HepG2 (cell line): ENCODE results near the gene PRKCB. TPM values are rescaled to one million over a fixed set of nuclear protein-coding genes. Genes with fewer than 3 reads are reported as not detected.

Experiments used
- ATAC-seq: fragments of 200-7000 bp; cut with Tn5 transposase; 3 replicates; pipeline ENCODE4 v1.9.1; 2020; ENCODE audit warnings: mild to moderate bottlenecking, moderate library complexity
- BruUV-seq: library from RNA; stranded (reverse); fragments of 400-500 nt; replicated peaks from 2 replicates; lab custom pipeline; 2021; lab: Mats Ljungman, UMichigan
- CTCF ChIA-PET: fragments of 300-600 bp; formaldehyde crosslinking; extraction: SDS; loops from one replicate; lab custom pipeline; 2021; ENCODE audit warnings: low total read pairs, inconsistent platforms, low intra/inter-chr PET ratio; lab: Yijun Ruan, JAX
- POLR2A ChIA-PET: fragments of 350-600 bp; sonication (Branson Sonifier 250); formaldehyde crosslinking; loops from one replicate; lab custom pipeline; 2020; ENCODE audit warnings: antibody characterized with exemption, inconsistent platforms; lab: Yijun Ruan, JAX
- DNase-seq: peaks from one replicate; pipeline ENCODE4 v3.0.0-alpha.2; 2015; ENCODE audit warnings: low spot score
- FAIRE-seq: peaks from 3 replicates; lab custom pipeline; 2011; peaks lifted over from hg19 to GRCh38; lab: Jason Lieb, UNC
- H2AFZ ChIP-seq: one replicate; pipeline ENCODE4 v1.6.1; 2011; ENCODE audit warnings: low read length, inconsistent platforms
- H3K27ac ChIP-seq: fragments of 300-600 bp; 3 replicates; pipeline ENCODE4 v1.8.0; 2011; ENCODE audit warnings: mixed run types, mild to moderate bottlenecking, mixed read lengths, low read length, inconsistent platforms; ENCODE audit not compliant: insufficient read depth; ENCODE audit errors: extremely low read length
- H3K27me3 ChIP-seq, 2 experiments: fragments of 200-600 bp in 1 of 2; 2 replicates in 1 of 2; 3 replicates in 1 of 2; pipeline versions ENCODE4 v1.6.0 to v1.8.0; 2011; ENCODE audit warnings: low read length in 2 of 2, mild to moderate bottlenecking in 2 of 2, moderate library complexity in 2 of 2, inconsistent platforms in 1 of 2; ENCODE audit not compliant: insufficient read depth in 2 of 2, control insufficient read depth in 1 of 2
- H3K36me3 ChIP-seq, 2 experiments: fragments of 200-600 bp in 1 of 2; replicated peaks in 1 of 2; 2 replicates in 1 of 2; 3 replicates in 1 of 2; pipeline versions ENCODE4 v1.5.1 to v1.8.0; 2011; ENCODE audit warnings: low read length in 2 of 2, inconsistent platforms in 1 of 2; ENCODE audit not compliant: insufficient read depth in 2 of 2, control insufficient read depth in 1 of 2
- H3K4me1 ChIP-seq: 2 replicates; pipeline ENCODE4 v1.5.1; 2012; ENCODE audit warnings: low read length, inconsistent platforms; ENCODE audit not compliant: insufficient read depth
- H3K4me2 ChIP-seq: 2 replicates; pipeline ENCODE4 v1.6.0; 2011; ENCODE audit warnings: low read depth, low read length, inconsistent platforms
- H3K4me3 ChIP-seq, 3 experiments: fragments of 200-600 bp in 1 of 3; sonication (generic), shearing (Covaris generic) in 1 of 3; replicated peaks in 1 of 3; 2 replicates each; pipeline ENCODE4 v1.5.1; 2011 to 2016; ENCODE audit warnings: low read length in 3 of 3, inconsistent platforms in 2 of 3, low read depth in 2 of 3, mild to moderate bottlenecking in 2 of 3, control low read depth in 1 of 3, mixed read lengths in 1 of 3; ENCODE audit not compliant: insufficient read depth in 1 of 3
- H3K79me2 ChIP-seq: one replicate; pipeline ENCODE4 v1.6.1; 2011; ENCODE audit warnings: low read length, inconsistent platforms; ENCODE audit not compliant: insufficient read depth
- H3K9ac ChIP-seq: 2 replicates; pipeline ENCODE4 v1.6.0; 2011; ENCODE audit warnings: mild to moderate bottlenecking, low read depth, low read length, inconsistent platforms; ENCODE audit not compliant: insufficient read depth
- H3K9me3 ChIP-seq: 2 replicates; pipeline ENCODE4 v1.5.1; 2012; ENCODE audit warnings: mild to moderate bottlenecking, low read length
- H4K20me1 ChIP-seq: 2 replicates; pipeline ENCODE4 v1.6.0; 2011; ENCODE audit warnings: inconsistent platforms, mild to moderate bottlenecking, low read length, moderate library complexity; ENCODE audit not compliant: insufficient read depth
- CEBPB ChIP-seq: IDR thresholded peaks from 2 replicates; pipeline ENCODE4 v1.6.1; 2011; ENCODE audit warnings: low read depth, low read length, improper control_type of control experiment, borderline replicate concordance
- NBN ChIP-seq: fragments of 450-650 bp; conservative IDR thresholded peaks from 2 replicates; pipeline ENCODE4 v1.6.1; 2017
- NKX3-1 ChIP-seq: sonication (generic); formaldehyde crosslinking; IDR thresholded peaks from 2 replicates; pipeline ENCODE4 v1.5.0; 2020; ENCODE audit warnings: missing genetic modification reagents
- NR2C2 ChIP-seq: sonication (generic); formaldehyde crosslinking; IDR thresholded peaks from 2 replicates; pipeline ENCODE4 v1.4.0; 2020; ENCODE audit warnings: missing genetic modification reagents, mild to moderate bottlenecking, moderate library complexity, borderline replicate concordance
- ONECUT2 ChIP-seq: sonication (generic); formaldehyde crosslinking; IDR thresholded peaks from 2 replicates; pipeline ENCODE4 v1.4.0; 2020; ENCODE audit warnings: missing genetic modification reagents
- RXRB ChIP-seq: IDR thresholded peaks from 2 replicates; pipeline ENCODE4 v1.6.1; 2016; ENCODE audit warnings: borderline replicate concordance, missing genetic modification reagents, missing compliant biosample characterization
- TMF1 ChIP-seq: sonication (generic); formaldehyde crosslinking; IDR thresholded peaks from 2 replicates; pipeline ENCODE4 v1.8.1; 2022; ENCODE audit warnings: low read depth, missing genetic modification reagents
- ZNF230 ChIP-seq: sonication (generic); formaldehyde crosslinking; IDR thresholded peaks from 2 replicates; pipeline ENCODE4 v1.4.0; 2020; ENCODE audit warnings: mild to moderate bottlenecking, missing genetic modification reagents
- WGBS: methylation state at CpG from one replicate; pipeline ENCODE4 v1.1.6; 2017; ENCODE audit warnings: low lambda C conversion rate; 5-methylcytosine and 5-hydroxymethylcytosine counted together
- in situ Hi-C: cut with HindIII; loops from 2 replicates; pipeline ENCODE4 v1.10.0; 2017; ENCODE audit warnings: low pct_unique_long_range_greater_than_20kb; ENCODE audit not compliant: extremely low pct_ligation_motif_present
- intact Hi-C: fragments of 100-400 bp; cut with micrococcal nuclease; formaldehyde crosslinking; loops from one replicate; pipeline ENCODE4 v1.10.0; 2022; ENCODE audit not compliant: unreplicated experiment
- polyA plus RNA-seq, 8 experiments: library from polyadenylated mRNA; depleted of rRNA in 3 of 8; stranded (reverse) in 7 of 8; unstranded in 1 of 8; fragments of >200 nt; fragmentation: Illumina TruSeq in 4 of 8; extraction: Trizol in 4 of 8; gene quantifications; 2 replicates each; pipeline versions ENCODE4 v1.2.1 to v1.2.3, GENCODE V29; 2011 to 2016; ENCODE audit warnings: low read depth in 4 of 8, missing spikeins in 1 of 8, mixed read lengths in 1 of 8; ENCODE audit not compliant: insufficient read depth in 1 of 8
- total RNA-seq, 5 experiments: library from RNA; depleted of rRNA; stranded (reverse); fragments of >200 nt; fragmentation: Illumina TruSeq; extraction: Trizol; gene quantifications; 2 replicates each; pipeline ENCODE4 v1.2.3, GENCODE V29; 2016; ENCODE audit warnings: low read depth in 1 of 5
- TF ChIP-seq, protein P1 (sequence below): sonication (generic); formaldehyde crosslinking; IDR thresholded peaks from 2 replicates; pipeline ENCODE4 v1.4.0; 2020; ENCODE audit warnings: mild to moderate bottlenecking, low read depth, missing genetic modification reagents
- TF ChIP-seq, protein P2 (sequence below): sonication (generic); formaldehyde crosslinking; IDR thresholded peaks from 2 replicates; pipeline ENCODE4 v1.8.1; 2023; ENCODE audit warnings: missing genetic modification reagents, inconsistent platforms, borderline replicate concordance
- TF ChIP-seq, protein P3 (sequence below): sonication (generic); formaldehyde crosslinking; IDR thresholded peaks from 2 replicates; pipeline ENCODE4 v1.5.1; 2020; ENCODE audit warnings: mild to moderate bottlenecking, missing genetic modification reagents
- TF ChIP-seq, protein P4 (sequence below): sonication (generic); formaldehyde crosslinking; IDR thresholded peaks from 2 replicates; pipeline ENCODE4 v1.4.0; 2020; ENCODE audit warnings: mild to moderate bottlenecking, missing genetic modification reagents, borderline replicate concordance

Gene PRKCB
- total and polyA plus RNA-seq, 2 of the 13 experiments (the other 11 are each of a cell fraction or from before 2014, with no cell fraction given) = 0.01 TPM; not detected in 1

DNA sequence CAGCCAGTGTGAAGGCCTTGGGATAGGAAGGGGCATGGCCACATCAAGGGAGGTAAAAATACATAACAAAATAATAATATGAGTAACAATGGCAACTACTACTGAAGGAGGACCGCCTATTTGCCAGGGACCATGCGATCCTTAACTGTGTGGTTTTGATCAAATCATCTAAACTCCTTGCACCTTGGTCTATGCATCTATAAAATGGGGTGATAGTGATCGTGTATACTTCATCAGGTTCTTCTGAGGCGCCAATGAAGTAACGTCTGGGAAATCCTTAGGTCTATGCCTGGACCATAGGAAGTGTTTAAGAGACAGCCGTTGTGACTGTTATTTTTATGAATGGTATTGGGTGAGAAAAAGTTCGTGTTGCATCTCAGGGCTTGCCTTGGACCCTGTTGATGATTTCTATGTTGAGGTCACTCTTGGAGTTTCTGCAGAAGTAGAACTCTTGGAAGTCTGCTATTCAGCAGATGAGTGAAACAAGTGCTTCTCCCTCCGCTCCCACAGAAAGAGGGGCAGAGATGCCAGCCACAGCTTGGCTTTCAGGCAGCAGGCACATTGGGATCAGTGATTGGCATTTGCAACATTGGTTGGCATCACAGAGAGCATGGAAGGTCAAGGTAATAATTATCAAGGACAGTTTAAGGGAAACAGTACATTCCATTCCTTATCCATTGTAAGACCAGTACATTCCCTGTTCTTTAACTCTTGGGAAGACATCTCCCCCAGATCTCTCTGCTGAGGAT lies 63.1 kb downstream of the PRKCB start:
- H3K36me3 ChIP-seq = no peaks in the 10 kb centered on the region
- H4K20me1 ChIP-seq = no peaks in the 10 kb centered on the region
- ATAC-seq (no peak), DNase-seq (no peak), FAIRE-seq (no peak)
- H3K79me2 ChIP-seq = no peaks in the 10 kb centered on the region
- H2AFZ ChIP-seq = no peak overlapping the region
- in situ Hi-C loops = loop anchor here (5.0 kb wide), 1 partner anchor 48 kb away; no protein-coding TSS in a partner anchor
- intact Hi-C loops = no loop called here
- BruUV-seq = no TSS peak
- H3K9me3 ChIP-seq = no peaks in the 10 kb centered on the region
- H3K9ac ChIP-seq = no peak overlapping the region
- ChIA-PET CTCF (no interaction called here), POLR2A (no interaction called here)
- WGBS = 25% methylated on average over 8 of the region's 8 CpGs
- no peak overlapping the region for H3K27ac ChIP-seq
- H3K4me2 ChIP-seq = no peak overlapping the region
- no peaks in the 10 kb centered on the region for H3K4me1 ChIP-seq
- no peak overlapping the region for H3K4me3 ChIP-seq
- H3K27me3 ChIP-seq = peaks cover 0 to 6% of the 10 kb centered on the region in 2 experiments; a peak in 1 of 5 replicates
- TF ChIP-seq NR2C2 (CRISPR knock-in tag) = no peak
- TF ChIP-seq, protein P1, sequence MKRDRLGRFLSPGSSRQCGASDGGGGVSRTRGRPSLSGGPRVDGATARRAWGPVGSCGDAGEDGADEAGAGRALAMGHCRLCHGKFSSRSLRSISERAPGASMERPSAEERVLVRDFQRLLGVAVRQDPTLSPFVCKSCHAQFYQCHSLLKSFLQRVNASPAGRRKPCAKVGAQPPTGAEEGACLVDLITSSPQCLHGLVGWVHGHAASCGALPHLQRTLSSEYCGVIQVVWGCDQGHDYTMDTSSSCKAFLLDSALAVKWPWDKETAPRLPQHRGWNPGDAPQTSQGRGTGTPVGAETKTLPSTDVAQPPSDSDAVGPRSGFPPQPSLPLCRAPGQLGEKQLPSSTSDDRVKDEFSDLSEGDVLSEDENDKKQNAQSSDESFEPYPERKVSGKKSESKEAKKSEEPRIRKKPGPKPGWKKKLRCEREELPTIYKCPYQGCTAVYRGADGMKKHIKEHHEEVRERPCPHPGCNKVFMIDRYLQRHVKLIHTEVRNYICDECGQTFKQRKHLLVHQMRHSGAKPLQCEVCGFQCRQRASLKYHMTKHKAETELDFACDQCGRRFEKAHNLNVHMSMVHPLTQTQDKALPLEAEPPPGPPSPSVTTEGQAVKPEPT (CRISPR knock-in tag) = no peak
- TF ChIP-seq ONECUT2 (CRISPR knock-in tag) = no peak
- TF ChIP-seq, protein P2, sequence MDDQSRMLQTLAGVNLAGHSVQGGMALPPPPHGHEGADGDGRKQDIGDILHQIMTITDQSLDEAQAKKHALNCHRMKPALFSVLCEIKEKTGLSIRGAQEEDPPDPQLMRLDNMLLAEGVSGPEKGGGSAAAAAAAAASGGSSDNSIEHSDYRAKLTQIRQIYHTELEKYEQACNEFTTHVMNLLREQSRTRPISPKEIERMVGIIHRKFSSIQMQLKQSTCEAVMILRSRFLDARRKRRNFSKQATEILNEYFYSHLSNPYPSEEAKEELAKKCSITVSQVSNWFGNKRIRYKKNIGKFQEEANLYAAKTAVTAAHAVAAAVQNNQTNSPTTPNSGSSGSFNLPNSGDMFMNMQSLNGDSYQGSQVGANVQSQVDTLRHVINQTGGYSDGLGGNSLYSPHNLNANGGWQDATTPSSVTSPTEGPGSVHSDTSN (CRISPR knock-in tag) = no peak
- TF ChIP-seq, protein P3, sequence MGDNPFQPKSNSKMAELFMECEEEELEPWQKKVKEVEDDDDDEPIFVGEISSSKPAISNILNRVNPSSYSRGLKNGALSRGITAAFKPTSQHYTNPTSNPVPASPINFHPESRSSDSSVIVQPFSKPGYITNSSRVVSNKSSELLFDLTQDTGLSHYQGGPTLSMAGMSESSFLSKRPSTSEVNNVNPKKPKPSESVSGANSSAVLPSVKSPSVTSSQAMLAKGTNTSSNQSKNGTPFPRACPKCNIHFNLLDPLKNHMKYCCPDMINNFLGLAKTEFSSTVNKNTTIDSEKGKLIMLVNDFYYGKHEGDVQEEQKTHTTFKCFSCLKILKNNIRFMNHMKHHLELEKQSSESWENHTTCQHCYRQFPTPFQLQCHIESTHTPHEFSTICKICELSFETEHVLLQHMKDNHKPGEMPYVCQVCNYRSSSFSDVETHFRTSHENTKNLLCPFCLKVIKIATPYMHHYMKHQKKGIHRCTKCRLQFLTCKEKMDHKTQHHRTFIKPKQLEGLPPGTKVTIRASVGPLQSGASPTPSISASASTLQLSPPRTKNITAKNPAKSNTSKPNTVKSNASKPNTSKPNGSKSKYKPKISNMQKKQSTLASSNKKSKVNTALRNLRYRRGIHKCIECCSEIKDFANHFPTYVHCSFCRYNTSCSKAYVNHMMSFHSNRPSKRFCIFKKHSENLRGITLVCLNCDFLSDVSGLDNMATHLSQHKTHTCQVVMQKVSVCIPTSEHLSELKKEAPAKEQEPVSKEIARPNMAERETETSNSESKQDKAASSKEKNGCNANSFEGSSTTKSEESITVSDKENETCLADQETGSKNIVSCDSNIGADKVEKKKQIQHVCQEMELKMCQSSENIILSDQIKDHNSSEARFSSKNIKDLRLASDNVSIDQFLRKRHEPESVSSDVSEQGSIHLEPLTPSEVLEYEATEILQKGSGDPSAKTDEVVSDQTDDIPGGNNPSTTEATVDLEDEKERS = no peak
- no peak for TF ChIP-seq CEBPB
- no peak for TF ChIP-seq TMF1 (CRISPR knock-in tag)
- no peak for TF ChIP-seq NBN
- no peak for TF ChIP-seq NKX3-1 (CRISPR knock-in tag)
- TF ChIP-seq, protein P4, sequence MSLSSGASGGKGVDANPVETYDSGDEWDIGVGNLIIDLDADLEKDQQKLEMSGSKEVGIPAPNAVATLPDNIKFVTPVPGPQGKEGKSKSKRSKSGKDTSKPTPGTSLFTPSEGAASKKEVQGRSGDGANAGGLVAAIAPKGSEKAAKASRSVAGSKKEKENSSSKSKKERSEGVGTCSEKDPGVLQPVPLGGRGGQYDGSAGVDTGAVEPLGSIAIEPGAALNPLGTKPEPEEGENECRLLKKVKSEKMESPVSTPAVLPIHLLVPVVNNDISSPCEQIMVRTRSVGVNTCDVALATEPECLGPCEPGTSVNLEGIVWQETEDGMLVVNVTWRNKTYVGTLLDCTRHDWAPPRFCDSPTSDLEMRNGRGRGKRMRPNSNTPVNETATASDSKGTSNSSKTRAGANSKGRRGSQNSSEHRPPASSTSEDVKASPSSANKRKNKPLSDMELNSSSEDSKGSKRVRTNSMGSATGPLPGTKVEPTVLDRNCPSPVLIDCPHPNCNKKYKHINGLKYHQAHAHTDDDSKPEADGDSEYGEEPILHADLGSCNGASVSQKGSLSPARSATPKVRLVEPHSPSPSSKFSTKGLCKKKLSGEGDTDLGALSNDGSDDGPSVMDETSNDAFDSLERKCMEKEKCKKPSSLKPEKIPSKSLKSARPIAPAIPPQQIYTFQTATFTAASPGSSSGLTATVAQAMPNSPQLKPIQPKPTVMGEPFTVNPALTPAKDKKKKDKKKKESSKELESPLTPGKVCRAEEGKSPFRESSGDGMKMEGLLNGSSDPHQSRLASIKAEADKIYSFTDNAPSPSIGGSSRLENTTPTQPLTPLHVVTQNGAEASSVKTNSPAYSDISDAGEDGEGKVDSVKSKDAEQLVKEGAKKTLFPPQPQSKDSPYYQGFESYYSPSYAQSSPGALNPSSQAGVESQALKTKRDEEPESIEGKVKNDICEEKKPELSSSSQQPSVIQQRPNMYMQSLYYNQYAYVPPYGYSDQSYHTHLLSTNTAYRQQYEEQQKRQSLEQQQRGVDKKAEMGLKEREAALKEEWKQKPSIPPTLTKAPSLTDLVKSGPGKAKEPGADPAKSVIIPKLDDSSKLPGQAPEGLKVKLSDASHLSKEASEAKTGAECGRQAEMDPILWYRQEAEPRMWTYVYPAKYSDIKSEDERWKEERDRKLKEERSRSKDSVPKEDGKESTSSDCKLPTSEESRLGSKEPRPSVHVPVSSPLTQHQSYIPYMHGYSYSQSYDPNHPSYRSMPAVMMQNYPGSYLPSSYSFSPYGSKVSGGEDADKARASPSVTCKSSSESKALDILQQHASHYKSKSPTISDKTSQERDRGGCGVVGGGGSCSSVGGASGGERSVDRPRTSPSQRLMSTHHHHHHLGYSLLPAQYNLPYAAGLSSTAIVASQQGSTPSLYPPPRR = no peak
- TF ChIP-seq ZNF230 (CRISPR knock-in tag) = no peak
- TF ChIP-seq RXRB (CRISPR knock-in tag) = no peak
